GM18502 (cell line): ENCODE data around the gene TSPOAP1.

ENCODE experiments used
- ATAC-seq: cut with Tn5 transposase; IDR thresholded peaks from one replicate; pipeline ENCODE4 v1.9.1; 2021; ENCODE audit warnings: mild to moderate bottlenecking; ENCODE audit not compliant: unreplicated experiment, poor library complexity

Gene TSPOAP1, protein sequence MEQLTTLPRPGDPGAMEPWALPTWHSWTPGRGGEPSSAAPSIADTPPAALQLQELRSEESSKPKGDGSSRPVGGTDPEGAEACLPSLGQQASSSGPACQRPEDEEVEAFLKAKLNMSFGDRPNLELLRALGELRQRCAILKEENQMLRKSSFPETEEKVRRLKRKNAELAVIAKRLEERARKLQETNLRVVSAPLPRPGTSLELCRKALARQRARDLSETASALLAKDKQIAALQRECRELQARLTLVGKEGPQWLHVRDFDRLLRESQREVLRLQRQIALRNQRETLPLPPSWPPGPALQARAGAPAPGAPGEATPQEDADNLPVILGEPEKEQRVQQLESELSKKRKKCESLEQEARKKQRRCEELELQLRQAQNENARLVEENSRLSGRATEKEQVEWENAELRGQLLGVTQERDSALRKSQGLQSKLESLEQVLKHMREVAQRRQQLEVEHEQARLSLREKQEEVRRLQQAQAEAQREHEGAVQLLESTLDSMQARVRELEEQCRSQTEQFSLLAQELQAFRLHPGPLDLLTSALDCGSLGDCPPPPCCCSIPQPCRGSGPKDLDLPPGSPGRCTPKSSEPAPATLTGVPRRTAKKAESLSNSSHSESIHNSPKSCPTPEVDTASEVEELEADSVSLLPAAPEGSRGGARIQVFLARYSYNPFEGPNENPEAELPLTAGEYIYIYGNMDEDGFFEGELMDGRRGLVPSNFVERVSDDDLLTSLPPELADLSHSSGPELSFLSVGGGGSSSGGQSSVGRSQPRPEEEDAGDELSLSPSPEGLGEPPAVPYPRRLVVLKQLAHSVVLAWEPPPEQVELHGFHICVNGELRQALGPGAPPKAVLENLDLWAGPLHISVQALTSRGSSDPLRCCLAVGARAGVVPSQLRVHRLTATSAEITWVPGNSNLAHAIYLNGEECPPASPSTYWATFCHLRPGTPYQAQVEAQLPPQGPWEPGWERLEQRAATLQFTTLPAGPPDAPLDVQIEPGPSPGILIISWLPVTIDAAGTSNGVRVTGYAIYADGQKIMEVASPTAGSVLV (N-terminal part only)

DNA sequence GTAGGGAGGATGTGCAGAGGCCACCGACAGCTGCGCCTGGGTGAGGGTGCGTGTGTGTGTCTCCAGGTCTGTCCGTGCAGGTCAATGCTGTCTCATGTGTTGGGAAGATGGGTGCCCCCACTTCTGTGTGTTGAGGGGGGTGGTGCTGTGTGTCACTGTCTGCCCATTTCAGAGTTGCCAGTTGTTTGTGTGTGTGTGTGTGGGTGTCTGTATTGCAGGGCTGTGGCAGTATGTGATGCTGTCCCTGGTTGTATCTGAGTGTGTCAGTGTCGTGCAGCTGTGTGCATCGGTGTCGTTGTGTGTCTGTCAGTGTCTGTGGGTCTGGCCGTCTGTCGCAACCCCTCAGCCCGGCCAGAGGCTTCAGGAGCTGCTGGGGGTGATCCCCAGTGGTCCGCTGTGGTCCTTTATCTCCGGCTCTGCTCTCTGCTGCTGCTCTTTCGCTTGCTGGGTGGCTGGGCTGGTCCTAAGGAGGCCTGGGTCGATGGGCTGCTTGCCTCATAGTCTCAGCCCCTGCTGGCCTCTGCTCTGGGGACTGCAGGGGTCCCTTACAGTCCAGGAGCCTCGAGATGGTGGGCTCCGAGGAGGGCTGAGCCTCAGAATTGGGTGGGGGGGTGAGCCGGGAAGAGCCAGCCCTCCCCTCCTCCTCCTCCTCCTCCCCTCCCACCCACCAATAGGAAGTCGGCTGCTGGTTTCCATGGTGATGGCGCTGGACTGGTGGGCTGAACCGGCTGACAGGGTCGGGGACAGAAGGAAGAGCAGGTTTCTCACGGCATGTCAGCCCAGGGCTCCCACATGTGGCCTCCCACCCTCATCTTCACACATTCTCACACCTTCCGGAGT is at the start of gene TSPOAP1:
TSPOAP1 (minus strand) TSS at position 601 of the 840 bp plus-strand sequence. CDS start 875 bp downstream, outside the sequence.
- ATAC-seq = peak; percentile 3

DNA sequence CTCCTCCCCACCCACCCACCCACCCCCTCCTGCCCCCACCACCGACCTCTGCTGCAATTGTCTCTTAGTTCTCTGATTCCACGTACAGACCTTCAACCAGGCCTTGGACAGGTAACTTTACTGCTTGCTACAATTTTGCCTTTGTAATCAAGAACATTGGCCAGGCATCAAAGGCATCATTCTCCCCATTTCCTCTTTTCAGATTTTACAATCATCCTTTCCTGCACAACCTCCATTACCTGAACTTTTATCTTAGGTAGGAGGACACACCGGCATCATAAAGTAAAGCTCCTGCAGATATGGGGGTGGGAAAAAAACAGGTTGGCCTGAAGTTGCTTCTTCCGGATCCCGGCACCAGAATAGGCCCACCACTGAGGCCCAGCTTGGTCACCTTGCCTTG is 49.1 kb upstream of the TSPOAP1 start:
- ATAC-seq = no peak

DNA sequence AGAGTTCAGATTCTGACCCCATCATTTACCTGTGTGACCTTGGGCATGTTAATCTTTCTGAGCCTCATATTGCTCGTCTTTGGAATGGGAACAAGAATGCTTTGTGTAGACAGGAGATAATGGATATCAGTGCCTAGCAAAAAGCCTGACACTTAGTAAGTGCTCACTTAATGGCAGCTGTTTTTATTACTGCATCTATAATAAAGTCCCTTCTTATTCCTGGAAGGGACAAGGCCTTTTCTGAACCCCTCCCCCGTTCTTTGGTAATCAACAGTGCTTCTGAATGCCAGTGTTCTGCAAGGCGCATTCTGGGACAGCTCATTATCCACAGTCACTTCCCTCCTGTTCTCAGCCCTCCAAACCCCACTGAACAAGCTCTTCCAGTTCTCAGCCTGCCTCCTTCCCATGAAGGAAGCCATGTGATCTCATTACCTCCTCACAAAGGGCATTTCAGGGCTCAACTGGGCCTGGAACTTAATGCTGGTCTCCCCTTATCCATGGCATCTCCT is 48.6 kb upstream of the TSPOAP1 start:
- ATAC-seq = no peak

DNA sequence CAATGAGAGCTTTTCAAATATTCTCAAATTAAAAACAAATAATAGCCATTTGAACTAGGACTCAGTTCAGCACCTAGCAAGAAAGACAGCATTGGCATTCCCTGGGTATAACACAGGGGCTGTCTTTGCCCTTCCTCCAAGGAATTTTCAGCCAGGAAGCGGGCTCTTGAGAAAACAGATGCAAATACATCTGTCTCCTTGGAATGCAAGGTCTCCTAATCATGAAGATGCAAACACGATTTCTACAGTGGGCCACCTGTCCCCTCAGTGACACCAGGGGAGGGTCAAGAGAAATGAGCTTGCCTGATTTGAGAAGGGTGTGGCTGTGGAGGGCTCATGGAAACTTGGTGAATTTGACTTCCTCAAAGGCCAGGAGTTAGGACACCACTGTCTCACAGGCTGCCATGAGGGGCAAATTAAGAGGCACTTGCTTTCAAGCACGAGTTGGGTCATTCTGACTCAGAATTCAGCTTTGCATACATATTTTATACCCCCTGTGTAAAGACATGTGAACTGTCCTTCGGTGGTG is 47.9 kb upstream of the TSPOAP1 start:
- ATAC-seq = no peak

DNA sequence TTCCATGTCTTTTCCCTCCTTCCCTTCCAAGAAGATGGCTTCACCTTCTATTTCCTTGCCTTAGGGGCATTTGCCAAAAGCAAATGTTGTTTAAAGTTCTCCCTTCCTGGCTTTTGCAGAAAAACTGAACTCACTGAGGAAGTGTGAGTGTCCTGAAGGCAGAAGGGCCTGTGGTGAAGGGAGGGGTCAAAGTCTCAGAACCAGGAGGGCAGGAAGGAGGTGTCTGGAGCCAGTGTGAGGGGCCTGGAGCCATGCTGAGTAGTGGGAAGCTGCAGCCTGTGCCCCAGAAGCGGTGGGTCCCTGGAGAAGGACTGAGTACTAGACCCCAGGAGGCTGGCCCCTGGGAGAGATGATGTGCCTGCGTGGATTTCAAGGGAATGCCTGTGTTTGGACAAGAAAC is 47.2 kb upstream of the TSPOAP1 start:
- ATAC-seq = no peak

DNA sequence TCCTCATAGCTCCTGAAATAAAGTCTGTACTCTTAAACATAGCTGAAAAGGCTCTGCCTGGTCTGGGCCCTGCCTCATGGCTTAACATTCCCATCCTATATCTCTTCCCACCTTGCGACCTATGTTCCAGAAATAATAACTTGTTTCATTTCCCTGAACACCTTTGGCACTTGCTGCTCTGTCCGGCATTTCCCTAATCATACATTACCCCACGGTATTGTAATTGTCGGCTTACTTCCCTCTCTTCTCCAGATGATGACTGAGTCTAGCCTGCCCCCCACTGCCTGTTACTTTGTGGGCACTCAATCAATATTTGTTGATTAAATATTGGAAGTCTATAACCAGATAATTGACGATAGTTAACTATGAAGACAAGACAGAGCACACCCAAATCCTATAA is 46.7 kb upstream of the TSPOAP1 start:
- no peak for ATAC-seq

DNA sequence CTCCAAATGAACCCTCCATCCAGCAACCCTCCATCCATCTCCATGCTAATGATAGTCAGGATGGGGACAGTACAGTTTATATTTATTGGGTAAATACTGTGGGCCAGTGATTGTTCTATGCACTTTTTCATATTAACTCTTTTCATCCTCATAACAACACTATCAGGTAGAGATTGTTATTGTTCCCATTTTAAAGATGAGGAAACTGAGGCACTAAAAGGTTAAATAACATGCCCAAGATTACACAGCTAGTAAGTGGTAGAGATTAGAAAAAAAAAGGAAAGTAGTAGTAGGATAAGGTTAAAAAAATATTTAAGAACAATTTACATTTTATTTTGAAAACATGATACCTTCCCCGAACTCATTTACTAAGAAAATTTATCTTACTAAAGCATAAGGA is 45.3 kb upstream of the TSPOAP1 start:
- ATAC-seq = no peak

DNA sequence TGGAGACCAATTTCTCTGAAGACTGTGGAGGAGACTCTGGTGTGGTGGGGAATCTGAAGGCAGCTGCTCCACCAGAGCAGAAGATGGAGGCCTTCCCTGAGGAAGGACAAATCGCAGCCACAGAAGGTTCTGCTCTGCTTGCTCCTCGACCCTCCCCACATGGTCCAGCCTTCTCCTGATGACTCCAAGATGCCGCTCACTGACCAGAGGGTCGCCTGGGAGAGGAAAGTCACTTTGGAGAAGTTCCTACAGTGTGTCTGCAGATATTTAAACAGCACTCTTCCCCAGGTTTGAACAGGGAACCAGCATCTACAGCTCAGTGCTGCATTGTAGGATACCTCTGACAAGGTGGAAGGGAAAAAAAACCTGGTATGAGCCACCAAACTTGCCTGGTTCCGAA is 44.4 kb upstream of the TSPOAP1 start:
- no peak for ATAC-seq

DNA sequence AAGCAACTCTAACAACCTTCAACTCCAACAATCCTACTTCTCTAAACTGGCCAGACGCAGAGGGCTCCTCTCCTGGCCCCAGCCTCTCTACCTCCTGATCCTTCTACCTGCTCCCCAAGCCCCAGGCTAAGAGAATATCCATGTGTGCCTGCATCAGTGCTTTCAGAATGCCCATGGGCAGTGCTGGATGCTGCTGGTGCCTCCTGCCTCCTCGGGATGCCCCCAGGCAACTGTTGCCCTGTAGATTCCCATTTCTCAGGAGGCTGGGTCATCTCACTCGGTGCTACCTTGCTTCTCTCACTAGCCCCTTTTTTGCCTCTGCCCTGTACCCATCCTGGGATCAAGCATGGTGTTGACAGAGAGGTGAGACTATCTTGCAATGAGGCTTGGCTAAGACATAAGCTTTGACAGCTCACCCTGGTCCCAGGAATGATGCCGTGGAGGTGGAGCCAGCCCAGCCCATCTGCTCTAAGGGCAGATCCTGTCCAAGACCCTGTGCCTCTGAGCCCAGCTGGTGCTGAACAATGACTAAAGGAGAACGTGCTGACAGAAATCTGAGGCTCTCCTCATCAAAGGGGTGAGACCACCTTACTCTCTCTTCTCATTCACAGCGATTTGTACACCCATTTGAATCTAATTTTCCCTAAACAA is 42.8 kb upstream of the TSPOAP1 start:
- ATAC-seq = no peak

DNA sequence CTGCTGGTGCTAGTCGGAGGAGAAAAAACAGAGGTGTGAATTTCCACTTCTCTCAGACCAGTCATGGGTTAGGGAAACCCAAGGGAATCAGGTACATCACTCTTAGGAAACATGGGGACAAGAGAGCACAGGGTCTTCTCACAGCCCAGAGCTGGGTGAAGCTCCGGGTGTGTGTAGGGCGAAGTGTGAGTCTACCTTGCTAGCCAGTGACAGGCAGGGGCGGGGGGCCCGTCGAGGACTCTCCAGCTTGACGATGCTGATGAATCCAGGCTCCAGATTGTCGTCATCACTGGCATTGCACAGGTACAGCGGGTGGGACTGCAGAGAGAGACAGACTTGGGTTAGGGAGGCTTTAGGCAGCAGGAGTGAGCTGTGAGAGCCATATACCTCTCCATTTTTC is 42.1 kb upstream of the TSPOAP1 start:
- ATAC-seq = no peak

DNA sequence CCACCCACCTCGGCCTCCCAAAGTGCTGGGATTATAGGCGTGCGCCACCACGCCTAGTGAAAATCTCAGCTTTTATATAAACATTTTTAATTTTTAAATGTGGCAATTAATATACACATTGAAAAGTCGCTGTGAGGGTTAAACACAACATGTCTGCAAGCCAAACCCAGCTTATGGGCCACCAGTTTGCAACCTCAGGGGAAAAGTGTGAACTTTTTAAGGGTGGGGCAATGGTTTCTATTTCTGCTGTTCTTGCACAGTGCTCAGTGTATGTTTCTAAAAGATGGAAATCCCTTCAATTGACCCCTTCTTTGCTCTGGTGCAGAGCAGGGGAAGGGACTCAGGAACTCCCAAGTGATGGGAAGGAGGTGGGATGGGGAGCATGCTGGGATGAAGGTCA is 41.7 kb upstream of the TSPOAP1 start:
- ATAC-seq = no peak

DNA sequence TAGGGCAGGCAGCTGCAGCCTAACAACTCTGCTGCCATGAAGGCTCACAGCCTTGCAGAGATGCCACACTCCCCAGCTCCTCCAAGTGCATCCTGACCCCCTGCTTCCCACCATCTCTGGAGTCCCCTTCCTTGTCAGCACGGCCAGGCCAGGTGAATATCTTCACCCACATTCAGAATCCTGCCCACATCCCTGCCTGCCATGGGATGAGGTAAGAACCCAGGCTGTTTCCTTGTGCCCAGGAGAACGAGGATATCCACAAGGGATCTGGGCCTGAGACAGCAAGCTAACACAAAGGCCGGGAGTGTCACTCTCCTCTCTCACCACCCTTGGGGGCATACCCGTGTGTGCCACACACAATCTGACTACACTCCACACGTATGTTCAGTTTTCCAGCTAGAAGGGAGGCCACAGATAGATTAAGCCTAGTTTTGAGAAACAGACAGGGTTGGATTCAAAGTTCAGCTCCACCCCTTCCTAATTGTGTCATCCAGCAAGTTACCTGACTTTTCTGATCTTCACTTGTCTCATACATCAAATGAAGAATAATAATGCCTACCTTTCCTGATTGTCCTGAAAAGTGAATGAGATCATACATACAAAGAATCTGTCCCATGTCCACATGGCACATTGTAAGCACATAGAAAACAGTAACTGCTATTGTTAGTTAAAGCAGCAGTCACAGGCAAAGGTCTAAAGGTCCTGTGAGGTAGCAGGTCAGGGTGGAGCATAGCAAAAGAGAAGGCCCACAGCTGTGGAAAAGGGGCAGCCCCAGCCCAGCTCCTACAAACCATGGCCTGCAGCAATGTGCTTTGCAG is 40.8 kb upstream of the TSPOAP1 start:
- no peak for ATAC-seq

DNA sequence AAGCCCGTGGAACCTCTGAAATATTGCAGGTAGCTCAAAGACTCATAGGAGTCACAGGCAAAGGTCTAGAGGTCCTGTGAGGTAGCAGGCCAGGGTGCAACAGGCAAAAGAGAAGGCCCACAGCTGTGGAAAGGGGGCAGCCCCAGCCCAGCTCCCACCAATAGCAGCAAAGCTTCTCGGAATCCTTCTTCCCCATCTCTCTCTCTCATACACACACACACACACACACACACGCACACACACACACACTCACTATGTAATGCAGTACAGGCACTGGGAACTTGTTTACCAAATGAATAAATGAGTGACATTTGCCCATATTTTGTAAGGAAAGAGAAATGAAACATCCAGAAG is 40.2 kb upstream of the TSPOAP1 start:
- ATAC-seq = no peak

DNA sequence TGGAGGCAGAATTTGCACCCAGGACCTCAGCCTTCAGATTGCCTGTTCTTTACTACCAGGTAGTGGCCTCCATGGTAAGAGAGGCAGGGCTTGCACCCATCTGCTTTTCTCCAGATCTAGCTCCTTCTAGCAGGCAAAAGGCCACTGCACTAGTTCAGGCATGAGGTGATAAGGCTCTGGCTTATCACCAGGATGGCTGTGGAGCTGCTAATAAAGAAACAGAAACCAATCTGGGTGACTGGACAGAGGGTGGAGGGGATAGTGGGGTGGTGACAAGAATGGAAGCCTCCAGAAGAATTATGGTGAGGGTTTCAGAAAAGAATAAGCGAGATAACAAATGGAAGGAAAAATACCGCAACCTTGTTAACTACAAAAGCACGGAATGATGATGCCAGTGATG is 38.9 kb upstream of the TSPOAP1 start:
- no peak for ATAC-seq

DNA sequence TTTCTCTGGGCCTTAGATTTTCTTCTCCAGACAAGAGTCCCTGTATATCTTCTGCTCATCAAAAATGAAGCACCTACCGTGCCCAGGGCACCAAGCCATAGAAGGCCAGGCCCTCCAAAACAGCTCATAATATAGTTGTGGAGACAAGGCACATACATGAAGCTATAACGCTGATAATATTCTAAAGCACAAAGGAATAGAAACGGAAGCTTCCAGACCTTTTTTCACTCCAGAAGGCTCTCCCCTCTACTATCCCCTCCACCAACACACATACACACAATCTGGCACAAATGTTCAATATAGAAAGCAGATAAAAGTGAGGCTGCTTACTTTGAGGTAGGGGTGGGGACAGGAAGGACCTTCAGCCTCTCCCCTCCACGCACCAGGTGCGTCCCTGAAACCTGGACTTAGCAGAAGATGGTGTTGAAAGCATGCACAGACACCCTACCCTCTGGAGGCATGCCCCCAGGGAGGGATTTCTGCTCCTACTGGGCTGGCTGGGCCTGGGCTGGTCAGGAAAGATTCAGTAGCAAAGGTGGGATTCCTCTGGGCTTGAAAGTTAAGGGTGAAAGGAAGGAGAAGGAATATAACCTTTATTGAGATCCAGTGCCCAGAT is 37.5 kb upstream of the TSPOAP1 start:
- no peak for ATAC-seq

DNA sequence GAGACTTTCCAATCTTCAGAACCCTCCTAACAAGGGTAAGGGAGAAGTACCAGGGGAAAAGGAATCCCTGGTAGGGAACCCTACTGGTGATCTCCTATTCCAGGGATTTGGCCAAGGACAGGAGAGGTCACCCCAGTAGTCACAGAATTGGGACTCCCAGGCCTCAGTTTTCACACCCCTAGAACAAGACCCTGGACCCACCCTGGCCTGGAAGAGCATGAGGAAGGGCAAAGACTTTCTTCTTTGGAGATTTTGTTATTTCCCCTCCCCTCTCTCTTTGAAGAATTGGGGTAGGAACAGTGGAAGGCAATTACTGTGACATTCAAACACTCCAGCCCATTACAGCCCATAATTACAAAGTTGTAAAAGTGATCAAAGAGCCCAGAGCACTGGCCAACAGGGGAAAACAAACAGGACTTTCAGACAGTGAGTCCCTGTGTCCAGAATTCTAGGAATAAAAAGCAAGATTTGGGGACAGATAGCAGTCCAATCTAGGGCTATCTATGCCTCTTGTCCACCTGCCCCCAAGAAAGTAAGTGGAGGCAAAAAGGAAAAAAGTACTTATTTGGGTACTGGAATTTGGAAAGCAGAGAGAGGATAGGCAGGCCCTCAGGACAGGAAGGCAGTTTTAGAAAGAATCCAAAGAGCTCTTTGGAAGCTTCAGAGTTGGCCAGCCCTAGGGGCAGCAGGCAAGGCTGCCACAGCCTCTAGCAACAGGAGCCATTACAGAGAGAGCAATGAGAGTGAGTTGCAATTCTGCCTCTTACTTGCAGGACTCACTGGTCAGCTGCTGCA is 36.8 kb upstream of the TSPOAP1 start:
- no peak for ATAC-seq

DNA sequence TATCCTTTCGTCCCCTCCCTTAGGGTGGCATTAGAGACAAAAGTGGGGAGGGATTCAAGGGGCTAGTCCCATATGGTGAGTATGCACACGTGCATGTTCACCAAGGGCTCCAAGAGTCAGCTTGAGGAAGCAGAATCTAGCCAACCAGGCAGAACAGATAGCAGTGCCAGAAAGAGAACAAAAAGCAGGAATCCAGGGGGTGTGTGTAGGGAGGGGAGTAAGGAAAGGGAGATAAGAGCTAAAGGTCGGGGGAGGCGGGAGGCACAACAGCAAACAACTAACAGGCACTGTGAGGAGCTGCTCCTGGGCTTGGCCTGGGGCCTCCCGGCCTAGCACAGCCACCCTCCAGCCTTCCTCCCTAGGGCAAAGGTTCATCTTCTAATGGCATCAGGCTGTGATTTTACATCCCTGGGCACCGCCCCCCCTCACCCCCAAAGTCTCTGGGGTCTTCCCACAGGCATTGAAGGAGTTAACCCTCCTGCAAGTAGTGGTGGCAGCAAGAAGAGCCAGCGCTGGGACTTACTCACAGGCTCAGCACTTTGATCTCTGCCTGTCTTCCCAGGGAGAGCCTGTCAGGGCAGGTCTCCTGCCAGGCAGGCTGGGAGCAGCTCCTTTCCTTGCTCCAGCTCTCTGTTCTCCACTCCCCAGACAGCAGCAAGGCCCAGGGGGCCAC is 35.8 kb upstream of the TSPOAP1 start:
- no peak for ATAC-seq
